ENCODE data around the gene RIPK4.

DNA sequence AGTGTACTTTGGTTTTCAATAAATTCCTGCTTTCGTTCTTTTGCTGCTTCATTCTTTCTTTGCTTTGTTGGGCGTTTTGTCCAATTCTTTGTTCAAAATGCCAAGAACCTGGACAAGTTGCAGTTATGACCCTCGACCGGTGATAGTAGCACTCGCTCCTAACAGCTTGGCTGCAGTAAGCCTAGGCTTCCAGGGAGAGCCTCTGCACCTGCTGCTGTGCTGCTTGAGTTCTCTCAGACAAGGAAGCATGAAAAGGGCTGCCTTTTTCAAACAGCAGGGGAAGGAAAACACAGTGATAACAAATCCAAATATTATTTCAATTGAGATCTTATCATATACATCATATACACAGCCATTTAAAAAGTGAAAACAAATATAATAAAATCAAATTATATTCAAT is 12.8 kb upstream of the RIPK4 start:
- TF ChIP-seq, protein P1, sequence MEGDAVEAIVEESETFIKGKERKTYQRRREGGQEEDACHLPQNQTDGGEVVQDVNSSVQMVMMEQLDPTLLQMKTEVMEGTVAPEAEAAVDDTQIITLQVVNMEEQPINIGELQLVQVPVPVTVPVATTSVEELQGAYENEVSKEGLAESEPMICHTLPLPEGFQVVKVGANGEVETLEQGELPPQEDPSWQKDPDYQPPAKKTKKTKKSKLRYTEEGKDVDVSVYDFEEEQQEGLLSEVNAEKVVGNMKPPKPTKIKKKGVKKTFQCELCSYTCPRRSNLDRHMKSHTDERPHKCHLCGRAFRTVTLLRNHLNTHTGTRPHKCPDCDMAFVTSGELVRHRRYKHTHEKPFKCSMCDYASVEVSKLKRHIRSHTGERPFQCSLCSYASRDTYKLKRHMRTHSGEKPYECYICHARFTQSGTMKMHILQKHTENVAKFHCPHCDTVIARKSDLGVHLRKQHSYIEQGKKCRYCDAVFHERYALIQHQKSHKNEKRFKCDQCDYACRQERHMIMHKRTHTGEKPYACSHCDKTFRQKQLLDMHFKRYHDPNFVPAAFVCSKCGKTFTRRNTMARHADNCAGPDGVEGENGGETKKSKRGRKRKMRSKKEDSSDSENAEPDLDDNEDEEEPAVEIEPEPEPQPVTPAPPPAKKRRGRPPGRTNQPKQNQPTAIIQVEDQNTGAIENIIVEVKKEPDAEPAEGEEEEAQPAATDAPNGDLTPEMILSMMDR (optimal IDR thresholded peaks at IDR 0.05 in 1 of 3, IDR thresholded peaks at IDR 0.05 in 1 of 3, conservative IDR thresholded peaks at IDR 0.05 in 1 of 3; ENCODE audit: extremely low read depth in 1 of 3, insufficient read depth in 2 of 3, low read length in 3 of 3), result no peak
- no peak for TF ChIP-seq EZH2 (IDR thresholded peaks at IDR 0.05; ENCODE audit: low read length)
